Dorsolateral prefrontal cortex (tissue), 118 donors: Measurements from ENCODE around the gene LCE5A. TPM values are rescaled to one million over a fixed set of nuclear protein-coding genes. Genes with fewer than 3 reads are reported as not detected.

Experiments used
- total RNA-seq, 120 experiments: library from RNA; stranded (reverse); gene quantifications; one replicate each; pipeline versions ENCODE4 v1.2.3 to v1.2.4, GENCODE V29; 2022

The LCE5A gene
- total RNA-seq, 120 experiments from 2014 or later, result 0.63 to 0.80 TPM; not detected in 118

Other genes with a start within 250 kb of the LCE5A start
- gene FLG, start 185.6 kb upstream of the LCE5A start, total RNA-seq, result under 1 TPM in 2 of 120 experiments, not detected in 118; 0.03 TPM
- under 1 TPM in 3 of 120 experiments, not detected in 117; 0.07 TPM for gene FLG2, start 150.8 kb upstream of the LCE5A start, total RNA-seq
- under 1 TPM in 2 of 120 experiments, not detected in 118; 0.23 to 0.30 TPM for gene CRNN, start 96.5 kb upstream of the LCE5A start, total RNA-seq
- not detected for gene CRCT1, start 3.7 kb downstream of the LCE5A start, total RNA-seq
- not detected for gene LCE3E, start 56.0 kb downstream of the LCE5A start, total RNA-seq
- not detected for gene LCE3D, start 69.7 kb downstream of the LCE5A start, total RNA-seq
- not detected for gene LCE3C, start 89.4 kb downstream of the LCE5A start, total RNA-seq
- gene LCE3B, start 103.0 kb downstream of the LCE5A start, total RNA-seq, result not detected
- not detected for gene LCE3A, start 112.3 kb downstream of the LCE5A start, total RNA-seq
- gene LCE2D, start 152.6 kb downstream of the LCE5A start, total RNA-seq, result not detected
- not detected for gene LCE2C, start 164.5 kb downstream of the LCE5A start, total RNA-seq
- not detected for gene LCE2B, start 175.3 kb downstream of the LCE5A start, total RNA-seq
- gene LCE2A, start 187.5 kb downstream of the LCE5A start, total RNA-seq, result not detected
- gene LCE4A, start 197.4 kb downstream of the LCE5A start, total RNA-seq, result not detected
- not detected for gene KPRP, start 247.2 kb downstream of the LCE5A start, total RNA-seq